Hepatocyte (in vitro differentiated cells): ENCODE measurements around the gene ZNF26.

Experiments used
- EZH2 ChIP-seq: fragments of 200-600 bp; sonication (generic); IDR thresholded peaks from 2 replicates; pipeline ENCODE4 v1.6.1; 2016; ENCODE audit warnings: antibody characterized with exemption, mild to moderate bottlenecking, borderline replicate concordance
- TF ChIP-seq, protein P1 (sequence below): fragments of 200-600 bp; sonication (generic); IDR thresholded peaks from 2 replicates; pipeline ENCODE4 v1.5.1; 2016; ENCODE audit warnings: antibody characterized with exemption, mild to moderate bottlenecking; ENCODE audit not compliant: poor library complexity

DNA sequence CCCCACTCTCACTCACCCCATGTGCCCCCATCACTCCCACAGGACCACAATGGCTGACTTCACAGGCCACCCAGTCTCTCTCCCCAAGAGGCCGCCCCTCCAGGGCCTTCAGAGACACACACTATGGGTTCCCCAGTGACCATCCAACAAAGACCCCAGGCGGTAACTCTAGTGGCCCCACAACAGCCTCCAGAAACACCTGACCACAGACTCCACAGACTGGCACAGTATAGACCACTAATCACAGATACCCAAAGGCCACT lies 33.1 kb upstream of the ZNF26 start:
- TF ChIP-seq, protein P1, sequence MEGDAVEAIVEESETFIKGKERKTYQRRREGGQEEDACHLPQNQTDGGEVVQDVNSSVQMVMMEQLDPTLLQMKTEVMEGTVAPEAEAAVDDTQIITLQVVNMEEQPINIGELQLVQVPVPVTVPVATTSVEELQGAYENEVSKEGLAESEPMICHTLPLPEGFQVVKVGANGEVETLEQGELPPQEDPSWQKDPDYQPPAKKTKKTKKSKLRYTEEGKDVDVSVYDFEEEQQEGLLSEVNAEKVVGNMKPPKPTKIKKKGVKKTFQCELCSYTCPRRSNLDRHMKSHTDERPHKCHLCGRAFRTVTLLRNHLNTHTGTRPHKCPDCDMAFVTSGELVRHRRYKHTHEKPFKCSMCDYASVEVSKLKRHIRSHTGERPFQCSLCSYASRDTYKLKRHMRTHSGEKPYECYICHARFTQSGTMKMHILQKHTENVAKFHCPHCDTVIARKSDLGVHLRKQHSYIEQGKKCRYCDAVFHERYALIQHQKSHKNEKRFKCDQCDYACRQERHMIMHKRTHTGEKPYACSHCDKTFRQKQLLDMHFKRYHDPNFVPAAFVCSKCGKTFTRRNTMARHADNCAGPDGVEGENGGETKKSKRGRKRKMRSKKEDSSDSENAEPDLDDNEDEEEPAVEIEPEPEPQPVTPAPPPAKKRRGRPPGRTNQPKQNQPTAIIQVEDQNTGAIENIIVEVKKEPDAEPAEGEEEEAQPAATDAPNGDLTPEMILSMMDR = no peak
- TF ChIP-seq EZH2 = no peak
